Coronary artery (tissue), 2 donors: ENCODE measurements around the gene USF2.

ENCODE experiments used
- DNase-seq: peaks from one replicate; pipeline ENCODE4 v3.0.0-alpha.2; 2017; ENCODE audit warnings: low spot score
- H3K27ac ChIP-seq, 2 donors: fragments of 200-600 bp; sonication (generic); one replicate each; pipeline ENCODE4 v1.5.1; 2016 to 2019
- H3K4me3 ChIP-seq: fragments of 200-600 bp; sonication (generic); 2 replicates; pipeline ENCODE4 v1.5.1; 2016; ENCODE audit warnings: mild to moderate bottlenecking, moderate library complexity
- CTCF ChIP-seq: fragments of 200-600 bp; sonication (generic); IDR thresholded peaks from one replicate; pipeline ENCODE4 v1.5.1; 2019; ENCODE audit warnings: antibody characterized with exemption

The USF2 gene

DNA sequence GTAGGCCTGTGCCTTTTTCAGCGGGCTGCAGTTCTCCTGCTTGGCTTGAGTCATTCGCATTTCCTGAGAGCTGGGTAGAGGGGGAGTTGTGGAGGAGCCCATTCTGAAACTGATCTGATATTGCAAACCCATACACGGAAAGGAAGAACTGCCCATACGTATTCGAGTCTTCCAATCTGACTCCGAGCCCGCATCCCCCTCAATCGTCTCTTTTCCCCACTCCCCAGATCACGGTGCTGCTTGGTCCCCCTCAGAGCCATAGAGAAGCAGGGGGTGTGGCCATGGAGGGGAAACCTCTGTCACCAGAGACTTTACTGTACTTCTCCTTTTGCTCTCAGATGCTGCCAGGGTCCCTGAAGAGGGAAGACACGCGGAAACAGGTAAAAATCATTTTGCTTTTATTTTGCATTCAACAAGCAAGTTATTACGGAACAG is 60.1 kb downstream of the USF2 start, which contains the start of gene CD22:
CD22 (plus strand) TSS at position 337 of the 435 bp plus-strand sequence. CDS start 2,854 bp downstream, outside the sequence.
- no peak for DNase-seq
- Histone ChIP-seq H3K4me3 (no peak within 1 kb of the TSS), H3K27ac (no peak within 1 kb of the TSS)
- no peak for TF ChIP-seq CTCF

DNA sequence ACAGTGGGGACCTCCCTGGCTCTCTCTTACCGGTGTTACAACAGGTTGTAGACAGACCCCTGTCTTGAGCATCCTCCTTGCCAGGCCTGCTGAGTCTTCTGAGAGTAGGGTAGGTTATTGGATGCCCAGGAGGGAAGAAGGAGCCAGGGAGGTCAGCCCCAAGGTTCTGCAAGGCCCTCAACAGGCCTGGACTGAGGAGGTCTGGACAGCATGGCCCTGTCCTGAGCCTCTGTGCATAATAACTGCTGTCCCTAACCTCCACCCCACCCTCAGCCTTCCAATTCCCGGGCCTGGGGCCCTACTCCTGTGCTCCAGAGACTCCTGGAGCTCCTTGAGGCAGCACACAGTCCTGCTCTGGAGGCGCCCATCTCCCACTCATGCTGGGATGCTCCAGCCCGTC is 60.6 kb downstream of the USF2 start:
- no peak for TF ChIP-seq CTCF
- Histone ChIP-seq H3K27ac (no peak overlapping the region), H3K4me3 (no peak overlapping the region)
- no peak for DNase-seq
